ENCODE measurements around the gene CHCHD6. TPM values are rescaled to one million over a fixed set of nuclear protein-coding genes. Genes with fewer than 3 reads are reported as not detected.

The CHCHD6 gene
- total RNA-seq, 1 donor from 2014 or later = 31.0 TPM

DNA sequence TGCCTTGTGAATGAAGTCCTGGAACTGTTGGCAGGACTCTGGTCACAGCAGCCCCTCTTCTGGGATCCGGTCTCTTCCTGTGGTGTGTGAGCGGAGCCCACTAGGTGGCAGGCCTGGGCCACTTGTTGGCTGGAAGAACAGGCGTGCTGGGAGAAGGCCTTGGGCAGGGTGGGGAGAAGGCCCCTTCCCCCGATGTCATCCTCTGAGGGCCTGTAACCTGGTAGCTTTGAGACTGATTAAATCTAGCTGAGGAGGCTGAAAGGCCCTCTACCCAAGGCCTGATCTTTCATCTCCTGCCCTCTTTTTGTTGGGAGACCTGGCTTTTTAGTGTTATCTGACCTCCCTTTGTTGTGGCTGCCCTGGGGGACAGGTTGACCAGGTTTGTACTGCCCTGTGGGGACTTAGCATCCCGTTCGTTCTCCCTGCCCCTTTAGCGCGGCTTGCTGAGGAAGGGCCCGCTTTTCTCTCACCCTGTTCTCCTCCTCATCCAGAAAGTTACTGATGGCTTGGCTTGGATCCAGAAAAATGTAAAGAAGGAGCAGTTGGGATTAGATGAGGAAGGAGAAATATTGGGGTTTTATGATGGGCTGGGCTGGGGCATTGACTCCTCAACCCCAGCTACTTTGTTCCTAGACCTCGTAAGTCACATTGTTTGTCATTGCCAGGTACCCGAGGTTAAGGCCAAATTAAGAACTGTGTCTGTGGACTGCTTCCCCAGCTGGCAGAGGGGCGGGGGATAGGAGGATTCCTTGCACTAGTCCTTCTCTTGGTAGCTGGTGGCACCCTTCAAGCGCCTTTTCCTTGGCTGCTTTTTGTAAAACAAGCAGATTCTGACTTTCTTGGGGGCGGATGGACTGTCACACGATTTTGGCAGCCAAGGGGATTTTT is 48.5 kb downstream of the CHCHD6 start:
- Mint-ChIP-seq H3K27ac (peak overlapping the region; percentile 77), H3K4me1 (peaks cover 33% of the 10 kb centered on the region), H3K4me3 (no peak overlapping the region), H3K36me3 (peaks cover 8% of the 10 kb centered on the region), H3K27me3 (ENCODE audit: low read depth) (no peaks in the 10 kb centered on the region), H3K9me3 (no peaks in the 10 kb centered on the region)
- TF ChIP-seq, protein P1, sequence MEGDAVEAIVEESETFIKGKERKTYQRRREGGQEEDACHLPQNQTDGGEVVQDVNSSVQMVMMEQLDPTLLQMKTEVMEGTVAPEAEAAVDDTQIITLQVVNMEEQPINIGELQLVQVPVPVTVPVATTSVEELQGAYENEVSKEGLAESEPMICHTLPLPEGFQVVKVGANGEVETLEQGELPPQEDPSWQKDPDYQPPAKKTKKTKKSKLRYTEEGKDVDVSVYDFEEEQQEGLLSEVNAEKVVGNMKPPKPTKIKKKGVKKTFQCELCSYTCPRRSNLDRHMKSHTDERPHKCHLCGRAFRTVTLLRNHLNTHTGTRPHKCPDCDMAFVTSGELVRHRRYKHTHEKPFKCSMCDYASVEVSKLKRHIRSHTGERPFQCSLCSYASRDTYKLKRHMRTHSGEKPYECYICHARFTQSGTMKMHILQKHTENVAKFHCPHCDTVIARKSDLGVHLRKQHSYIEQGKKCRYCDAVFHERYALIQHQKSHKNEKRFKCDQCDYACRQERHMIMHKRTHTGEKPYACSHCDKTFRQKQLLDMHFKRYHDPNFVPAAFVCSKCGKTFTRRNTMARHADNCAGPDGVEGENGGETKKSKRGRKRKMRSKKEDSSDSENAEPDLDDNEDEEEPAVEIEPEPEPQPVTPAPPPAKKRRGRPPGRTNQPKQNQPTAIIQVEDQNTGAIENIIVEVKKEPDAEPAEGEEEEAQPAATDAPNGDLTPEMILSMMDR (IDR thresholded peaks at IDR 0.05; ENCODE audit: unreplicated experiment) = peak; percentile 77
- peak; percentile 60 to 83 for DNase-seq (ENCODE audit: low spot score in 2 of 2, unreplicated experiment in 2 of 2)

DNA sequence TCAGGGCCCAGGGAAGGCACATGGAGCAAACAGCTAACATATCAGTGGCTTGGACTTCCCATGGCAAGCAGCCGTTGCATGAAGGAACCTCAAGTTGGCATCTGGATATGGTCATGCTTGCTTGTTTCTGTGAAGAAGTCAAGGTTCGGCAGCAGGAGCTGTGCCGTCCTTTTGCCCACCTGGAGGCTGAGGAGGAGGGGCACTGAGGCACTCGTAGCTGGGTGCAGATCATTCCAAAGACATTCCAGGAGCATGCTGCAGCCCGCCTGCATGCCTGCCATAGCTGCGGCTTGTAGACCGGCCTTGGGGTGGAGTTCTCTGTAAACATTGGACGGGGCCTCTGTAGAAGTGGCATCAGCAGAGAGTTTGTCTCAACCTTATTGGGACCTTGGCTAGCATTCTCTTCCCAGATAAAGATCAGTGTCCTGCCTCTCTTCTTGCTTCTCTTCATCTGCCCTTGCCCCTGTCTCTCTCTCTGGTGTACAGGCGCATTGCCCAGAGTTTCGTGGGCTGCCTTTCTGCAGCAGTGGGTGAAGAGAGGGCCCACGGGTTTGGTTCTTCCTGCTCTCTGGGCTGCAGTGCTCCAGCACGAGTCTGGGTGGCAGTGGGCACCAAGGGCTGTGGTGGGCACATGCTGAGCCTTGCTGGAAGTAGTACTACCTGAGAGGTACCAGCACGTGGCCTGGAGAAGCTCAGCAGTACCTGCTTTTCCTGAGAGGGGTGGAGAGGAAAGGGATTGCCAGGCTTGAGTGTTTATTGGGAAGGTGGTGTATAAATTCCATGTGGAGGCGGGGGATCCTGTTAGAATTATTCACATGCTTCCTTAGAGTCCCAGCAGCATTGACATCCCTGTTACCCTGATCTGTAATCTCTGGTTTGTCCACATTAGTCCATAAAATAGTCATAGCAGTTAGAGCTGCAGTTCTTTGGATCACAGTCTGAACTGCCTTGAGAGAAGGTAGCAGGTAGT is 49.4 kb downstream of the CHCHD6 start:
- TF ChIP-seq, protein P1 (IDR thresholded peaks at IDR 0.05; ENCODE audit: unreplicated experiment) = no peak
- Mint-ChIP-seq H3K4me1 (peaks cover 29% of the 10 kb centered on the region), H3K9me3 (no peaks in the 10 kb centered on the region), H3K36me3 (peaks cover 9% of the 10 kb centered on the region), H3K4me3 (no peak overlapping the region), H3K27ac (peak overlapping the region; percentile 77), H3K27me3 (ENCODE audit: low read depth) (no peaks in the 10 kb centered on the region)
- DNase-seq (ENCODE audit: low spot score in 2 of 2, unreplicated experiment in 2 of 2) = peak; percentile 40 to 64

DNA sequence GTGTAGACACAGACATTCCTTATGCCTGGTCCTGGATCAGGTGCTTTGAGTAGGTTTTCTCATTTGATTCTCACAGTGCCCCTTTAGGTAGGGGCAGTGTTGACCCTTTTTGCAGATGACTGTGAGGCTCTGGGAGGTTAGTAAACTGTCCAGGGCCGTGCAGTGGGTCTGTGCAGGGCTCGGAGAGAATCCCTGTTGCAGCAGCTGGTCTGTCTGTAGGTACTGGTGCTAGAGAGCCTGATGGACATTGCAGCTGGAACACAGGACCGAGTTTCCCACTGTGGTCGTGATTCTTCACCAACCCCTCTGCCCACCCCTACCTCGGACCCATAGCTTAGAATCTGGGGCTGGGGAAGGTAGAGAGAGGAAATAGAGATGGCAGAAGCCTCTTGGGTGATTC is 51.8 kb downstream of the CHCHD6 start:
- peaks cover 26% of the 10 kb centered on the region for H3K4me1 Mint-ChIP-seq
- H3K4me3 Mint-ChIP-seq = no peak overlapping the region
- TF ChIP-seq, protein P1 (IDR thresholded peaks at IDR 0.05; ENCODE audit: unreplicated experiment) = no peak
- H3K36me3 Mint-ChIP-seq = peaks cover 9% of the 10 kb centered on the region
- no peaks in the 10 kb centered on the region for H3K9me3 Mint-ChIP-seq
- DNase-seq (ENCODE audit: low spot score in 2 of 2, unreplicated experiment in 2 of 2) = no peak
- H3K27me3 Mint-ChIP-seq (ENCODE audit: low read depth) = no peaks in the 10 kb centered on the region
- H3K27ac Mint-ChIP-seq = no peak overlapping the region

DNA sequence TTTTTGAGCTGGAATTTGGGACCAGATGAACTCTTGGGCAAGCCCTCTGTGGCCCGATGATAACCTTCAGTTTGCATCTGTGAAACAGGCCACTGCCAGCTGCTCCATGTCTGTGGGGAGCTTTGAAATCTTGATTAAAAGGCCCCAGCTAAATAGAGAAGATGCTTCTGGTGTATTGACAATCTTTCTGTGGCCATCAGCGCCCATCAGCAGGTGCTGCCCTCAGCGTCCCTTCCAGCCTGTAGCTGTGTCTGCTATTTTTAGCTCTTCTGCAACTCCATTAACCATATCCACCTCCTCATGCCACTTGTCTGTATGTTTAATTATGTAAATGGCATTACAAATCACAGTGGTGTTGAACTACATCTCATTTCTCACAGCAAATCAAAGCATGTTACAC is 54.0 kb downstream of the CHCHD6 start:
- no peak overlapping the region for H3K4me3 Mint-ChIP-seq
- DNase-seq (ENCODE audit: low spot score in 2 of 2, unreplicated experiment in 2 of 2) = no peak
- H3K9me3 Mint-ChIP-seq = peaks cover 5% of the 10 kb centered on the region
- peaks cover 13% of the 10 kb centered on the region for H3K36me3 Mint-ChIP-seq
- no peak overlapping the region for H3K27ac Mint-ChIP-seq
- no peaks in the 10 kb centered on the region for H3K27me3 Mint-ChIP-seq (ENCODE audit: low read depth)
- TF ChIP-seq, protein P1 (IDR thresholded peaks at IDR 0.05; ENCODE audit: unreplicated experiment) = no peak
- peaks cover 12% of the 10 kb centered on the region for H3K4me1 Mint-ChIP-seq

DNA sequence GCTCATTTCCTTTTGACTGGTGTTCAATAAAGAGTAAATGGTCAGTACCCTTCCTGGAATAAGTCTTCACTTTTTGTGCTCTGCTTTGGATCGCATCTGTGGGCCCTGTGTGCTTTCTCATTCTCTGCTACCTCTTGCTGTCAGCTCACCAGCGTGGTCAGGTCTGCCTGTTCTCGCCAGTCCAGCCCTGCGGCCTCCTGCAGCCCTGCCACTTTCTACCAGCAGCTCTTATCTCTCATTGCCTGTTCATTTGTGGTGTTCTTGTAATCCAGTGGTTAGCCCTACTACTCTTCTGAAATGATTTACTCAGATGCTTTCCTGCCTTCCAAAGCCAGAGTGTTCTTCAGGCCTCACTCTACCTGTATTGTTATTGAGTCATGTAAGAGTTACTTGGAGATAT is 54.8 kb downstream of the CHCHD6 start:
- H3K27ac Mint-ChIP-seq = no peak overlapping the region
- peaks cover 5% of the 10 kb centered on the region for H3K9me3 Mint-ChIP-seq
- H3K27me3 Mint-ChIP-seq (ENCODE audit: low read depth) = no peaks in the 10 kb centered on the region
- no peak overlapping the region for H3K4me3 Mint-ChIP-seq
- no peak for DNase-seq (ENCODE audit: low spot score in 2 of 2, unreplicated experiment in 2 of 2)
- TF ChIP-seq, protein P1 (IDR thresholded peaks at IDR 0.05; ENCODE audit: unreplicated experiment) = no peak
- H3K36me3 Mint-ChIP-seq = peaks cover 13% of the 10 kb centered on the region
- H3K4me1 Mint-ChIP-seq = peaks cover 3% of the 10 kb centered on the region
